Muscle of back (tissue), 13 donors: ENCODE measurements around the gene CLEC17A. TPM values are rescaled to one million over a fixed set of nuclear protein-coding genes. Genes with fewer than 3 reads are reported as not detected.
"Not testable (repeated sequence)": the region's sequence is repeated elsewhere in the genome, so short reads cannot be mapped to it uniquely, and the experiment has no call there.

Source experiments
- DNase-seq, 3 donors: peaks; one replicate each; pipeline versions ENCODE4 v3.0.0 to v3.0.0-alpha.2; 2013
- long read RNA-seq, 9 donors: transcript quantifications; one replicate each; lab custom pipeline, GENCODE V29; 2026
- polyA plus RNA-seq, 10 donors: library from polyadenylated mRNA; unstranded; fragments of 120-200 nt; gene quantifications; one replicate each; pipeline ENCODE4 v1.2.1, GENCODE V29; 2013; ENCODE audit not compliant: insufficient read length in 10 of 10

CLEC17A gene
- under 1 TPM in 6 of 10 donors, not detected in 4; 0.05 to 0.21 (median 0.12) TPM for polyA plus RNA-seq
- long read RNA-seq, donor 1 = 0 reads
- long read RNA-seq, donor 2 = 0 reads
- long read RNA-seq, donor 3 = 0 reads
- long read RNA-seq, donor 4 = 0 reads
- long read RNA-seq, donor 5 = 0 reads
- long read RNA-seq, donor 6 = 0 reads
- long read RNA-seq, donor 7 = 0 reads
- long read RNA-seq, donor 8 = 0 reads
- long read RNA-seq, donor 9 = 0 reads

GRCh38 chr19:14582894-14583340, at the start of gene CLEC17A:
TSS of gene CLEC17A (plus strand) at chr19:14583084. CDS start at chr19:14583161, 77 bp downstream.
- no peak for DNase-seq

GRCh38 chr19:14533450-14533849, 49.4 kb upstream of the CLEC17A start:
- no peak for DNase-seq

- peak in 1 of 3 donors; percentile 45 for DNase-seq
Observed at GRCh38 chr19:14536926-14537692, 45.8 kb upstream of the CLEC17A start.

- no peak for DNase-seq
Observed at GRCh38 chr19:14540741-14541525, 42.0 kb upstream of the CLEC17A start.

- not testable (repeated sequence) for DNase-seq
Observed at GRCh38 chr19:14541979-14542378, 40.9 kb upstream of the CLEC17A start.

GRCh38 chr19:14542711-14543328, 40.1 kb upstream of the CLEC17A start:
- peak in 1 of 3 donors; percentile 79 for DNase-seq

- no peak for DNase-seq
Observed at GRCh38 chr19:14544047-14544446, 38.8 kb upstream of the CLEC17A start.

GRCh38 chr19:14544977-14545715, 37.7 kb upstream of the CLEC17A start:
- peak; percentile 75 to 83 (median 79) for DNase-seq

GRCh38 chr19:14545716-14546082, 37.2 kb upstream of the CLEC17A start:
- DNase-seq = no peak

- DNase-seq = no peak
Observed at GRCh38 chr19:14550201-14550754, 32.6 kb upstream of the CLEC17A start.

GRCh38 chr19:14551134-14552005, 31.5 kb upstream of the CLEC17A start:
- DNase-seq = peak in 2 of 3 donors; percentile 52 to 70

GRCh38 chr19:14552006-14552360, 30.9 kb upstream of the CLEC17A start:
- not testable (repeated sequence) for DNase-seq

GRCh38 chr19:14553042-14553938, 29.6 kb upstream of the CLEC17A start:
- no peak for DNase-seq

- DNase-seq = no peak
Observed at GRCh38 chr19:14553939-14554243, 29.0 kb upstream of the CLEC17A start.

- DNase-seq = no peak
Observed at GRCh38 chr19:14554382-14554812, 28.5 kb upstream of the CLEC17A start.

- DNase-seq = no peak
Observed at GRCh38 chr19:14555918-14556661, 26.8 kb upstream of the CLEC17A start.

- DNase-seq = peak; percentile 57 to 88 (median 78)
Observed at GRCh38 chr19:14556662-14557188, 26.2 kb upstream of the CLEC17A start.
